PC-9 (cell line): ENCODE measurements around the gene PHF23. TPM values are rescaled to one million over a fixed set of nuclear protein-coding genes. Genes with fewer than 3 reads are reported as not detected.

Experiments used
- BruUV-seq: library from RNA; stranded (reverse); fragments of 400-500 nt; replicated peaks from 2 replicates; lab custom pipeline; 2021; lab: Mats Ljungman, UMichigan
- CTCF ChIA-PET: fragments of 300-600 bp; sonication (Branson Sonifier 250); formaldehyde crosslinking; loops from one replicate; lab custom pipeline; 2022; ENCODE audit warnings: antibody characterized with exemption; lab: Charles Lee
- POLR2A ChIA-PET: fragments of 300-600 bp; sonication (Branson Sonifier 250); formaldehyde crosslinking; loops from one replicate; lab custom pipeline; 2022; ENCODE audit warnings: antibody characterized with exemption; ENCODE audit not compliant: unreplicated experiment; lab: Charles Lee
- DNase-seq, 2 experiments: peaks; one replicate each; pipeline versions ENCODE4 v3.0.0 to v3.0.0-alpha.2; 2015 to 2022; ENCODE audit warnings: mixed read lengths in 1 of 2
- H2AFZ ChIP-seq: fragments of 200-600 bp; sonication (generic); 2 replicates; pipeline ENCODE4 v1.8.1; 2017; ENCODE audit warnings: antibody characterized with exemption
- H3F3A ChIP-seq: fragments of 200-600 bp; sonication (generic); 2 replicates; pipeline ENCODE4 v1.8.1; 2017; ENCODE audit warnings: antibody characterized with exemption, mild to moderate bottlenecking, low read depth; ENCODE audit not compliant: insufficient read depth
- H3K27ac ChIP-seq: fragments of 200-600 bp; sonication (generic); 2 replicates; pipeline ENCODE4 v1.6.1; 2016; ENCODE audit warnings: mixed run types
- H3K27me3 ChIP-seq: fragments of 200-600 bp; sonication (generic); 2 replicates; pipeline ENCODE4 v1.6.1; 2016; ENCODE audit warnings: low read depth, mixed run types; ENCODE audit not compliant: insufficient read depth
- H3K36me3 ChIP-seq: fragments of 200-600 bp; sonication (generic); 2 replicates; pipeline ENCODE4 v1.6.1; 2016; ENCODE audit warnings: low read depth, mixed run types
- H3K4me1 ChIP-seq: fragments of 200-600 bp; sonication (generic); replicated peaks from 2 replicates; pipeline ENCODE4 v1.6.1; 2016; ENCODE audit warnings: mixed run types; ENCODE audit not compliant: insufficient read depth
- H3K4me2 ChIP-seq: fragments of 200-600 bp; sonication (generic); 2 replicates; pipeline ENCODE4 v1.6.1; 2017; ENCODE audit warnings: mixed run types
- H3K4me3 ChIP-seq: fragments of 200-600 bp; sonication (generic); 2 replicates; pipeline ENCODE4 v1.6.1; 2016; ENCODE audit warnings: mixed run types
- H3K79me2 ChIP-seq: fragments of 200-600 bp; sonication (generic); 2 replicates; pipeline ENCODE4 v1.6.1; 2017; ENCODE audit warnings: low read depth, mixed run types
- H3K9me2 ChIP-seq: fragments of 200-600 bp; sonication (generic); 2 replicates; pipeline ENCODE4 v1.8.1; 2017; ENCODE audit warnings: mild to moderate bottlenecking; ENCODE audit not compliant: insufficient read depth
- H3K9me3 ChIP-seq: fragments of 200-600 bp; sonication (generic); 2 replicates; pipeline ENCODE4 v1.8.1; 2016; ENCODE audit warnings: low read depth; ENCODE audit not compliant: insufficient read depth
- H4K20me1 ChIP-seq: fragments of 200-600 bp; sonication (generic); 2 replicates; pipeline ENCODE4 v1.8.1; 2017; ENCODE audit not compliant: insufficient read depth
- CTCF ChIP-seq: fragments of 200-600 bp; sonication (generic); conservative IDR thresholded peaks from 2 replicates; pipeline ENCODE4 v1.6.1; 2017; ENCODE audit warnings: mixed run types, antibody characterized with exemption, mild to moderate bottlenecking, moderate library complexity
- EZH2 ChIP-seq: fragments of 200-600 bp; sonication (generic); IDR thresholded peaks from 2 replicates; pipeline ENCODE4 v1.8.0; 2017; ENCODE audit warnings: antibody characterized with exemption, low read depth
- intact Hi-C: fragments of 100-400 bp; cut with micrococcal nuclease; formaldehyde crosslinking; loops from one replicate; pipeline ENCODE4 v1.10.0; 2022; ENCODE audit not compliant: unreplicated experiment
- total RNA-seq: library from RNA; stranded (reverse); gene quantifications from 2 replicates; pipeline ENCODE4 v1.2.3, GENCODE V29; 2021

The PHF23 gene
- total RNA-seq, 1 experiment from 2014 or later: 64.5 TPM

GRCh38 chr17:7232114-7232513, 7.1 kb downstream of the PHF23 start:
- intact Hi-C loops: no loop called here
- no peak for DNase-seq
- peaks cover 69% of the 10 kb centered on the region for H3K79me2 ChIP-seq
- peak overlapping the region; percentile 97 for H3K4me2 ChIP-seq
- ChIA-PET POLR2A (no interaction called here), CTCF (no interaction called here)
- H3K4me1 ChIP-seq: peaks cover 34% of the 10 kb centered on the region
- H3K9me2 ChIP-seq: no peaks in the 10 kb centered on the region
- no peaks in the 10 kb centered on the region for H3K9me3 ChIP-seq
- H3K4me3 ChIP-seq: peak overlapping the region; percentile 82; the same call in 1 of the 2 replicates
- no TSS peak for BruUV-seq
- H4K20me1 ChIP-seq: peaks cover 28% of the 10 kb centered on the region
- H3K36me3 ChIP-seq: peaks cover 36% of the 10 kb centered on the region
- no peak overlapping the region for H3K27ac ChIP-seq
- no peak overlapping the region for H2AFZ ChIP-seq
- H3F3A ChIP-seq: peaks cover 43% of the 10 kb centered on the region
- no peaks in the 10 kb centered on the region for H3K27me3 ChIP-seq
- no peak for TF ChIP-seq EZH2
- no peak for TF ChIP-seq CTCF

- H3K27ac ChIP-seq: no peak overlapping the region
- H3K36me3 ChIP-seq: peaks cover 16% of the 10 kb centered on the region; the same call in 1 of the 2 replicates
- TF ChIP-seq EZH2 (no peak), CTCF (no peak)
- intact Hi-C loops: no loop called here
- peaks cover 44% of the 10 kb centered on the region for H3K79me2 ChIP-seq
- DNase-seq: no peak
- BruUV-seq: no TSS peak
- peaks cover 22% of the 10 kb centered on the region for H3K4me1 ChIP-seq
- ChIA-PET POLR2A (interaction anchor here (0.8 kb wide), 1 partner anchor 9 kb away, joined by 3 read pairs; no protein-coding TSS in a partner anchor), CTCF (no interaction called here)
- no peaks in the 10 kb centered on the region for H3K27me3 ChIP-seq
- H3K4me2 ChIP-seq: no peak overlapping the region
- H4K20me1 ChIP-seq: peaks cover 20% of the 10 kb centered on the region
- H3F3A ChIP-seq: peaks cover 39% of the 10 kb centered on the region
- no peaks in the 10 kb centered on the region for H3K9me3 ChIP-seq
- no peak overlapping the region for H2AFZ ChIP-seq
- no peak overlapping the region for H3K4me3 ChIP-seq
- H3K9me2 ChIP-seq: no peaks in the 10 kb centered on the region
Observed at GRCh38 chr17:7229504-7229903, 9.8 kb downstream of the PHF23 start.

- no peak overlapping the region for H3K4me3 ChIP-seq
- no peak overlapping the region for H3K27ac ChIP-seq
- intact Hi-C loops: no loop called here
- H4K20me1 ChIP-seq: peaks cover 23% of the 10 kb centered on the region
- no peak overlapping the region for H2AFZ ChIP-seq
- POLR2A ChIA-PET: no interaction called here
- H3K9me2 ChIP-seq: no peaks in the 10 kb centered on the region
- H3F3A ChIP-seq: peaks cover 37% of the 10 kb centered on the region
- H3K4me1 ChIP-seq: peaks cover 21% of the 10 kb centered on the region
- DNase-seq: no peak
- CTCF ChIA-PET: no interaction called here
- TF ChIP-seq EZH2 (no peak), CTCF (no peak)
- H3K36me3 ChIP-seq: peaks cover 17% of the 10 kb centered on the region
- no peaks in the 10 kb centered on the region for H3K9me3 ChIP-seq
- no TSS peak for BruUV-seq
- peaks cover 45% of the 10 kb centered on the region for H3K79me2 ChIP-seq
- no peaks in the 10 kb centered on the region for H3K27me3 ChIP-seq
- H3K4me2 ChIP-seq: no peak overlapping the region
Observed at GRCh38 chr17:7228920-7229319, 10.3 kb downstream of the PHF23 start.
